Adrenal gland (tissue), 12 donors: Measurements from ENCODE around the gene HNF4A. TPM values are rescaled to one million over a fixed set of nuclear protein-coding genes. Genes with fewer than 3 reads are reported as not detected.

Source experiments
- DNase-seq, 7 donors: peaks; one replicate each; pipeline ENCODE4 v3.0.0-alpha.2; 2019 to 2020
- H3K27ac ChIP-seq, 5 donors: fragments of 200-600 bp; sonication (generic) in 4 of 5; 1 replicate in 3 of 5; 2 replicates in 2 of 5; pipeline versions ENCODE4 v1.5.1 to v1.8.0; 2016 to 2020; ENCODE audit warnings: mild to moderate bottlenecking in 1 of 5
- H3K27me3 ChIP-seq: fragments of 200-600 bp; 2 replicates; pipeline ENCODE4 v1.8.0; 2021
- H3K36me3 ChIP-seq, 2 donors: fragments of 200-600 bp; replicated peaks in 1 of 2; 1 replicate in 1 of 2; 2 replicates in 1 of 2; pipeline versions ENCODE4 v1.5.1 to v1.8.0; 2018 to 2022
- H3K4me1 ChIP-seq, 2 donors: fragments of 200-600 bp; replicated peaks in 1 of 2; 1 replicate in 1 of 2; 2 replicates in 1 of 2; pipeline versions ENCODE4 v1.5.1 to v1.8.0; 2018 to 2021
- H3K4me3 ChIP-seq, 4 donors: fragments of 200-600 bp; sonication (generic) in 3 of 4; one replicate each; pipeline ENCODE4 v1.5.1; 2016 to 2018
- H3K9me3 ChIP-seq, 3 donors: fragments of 200-600 bp; sonication (generic) in 1 of 3; replicated peaks in 1 of 3; 1 replicate in 2 of 3; 2 replicates in 1 of 3; pipeline versions ENCODE4 v1.5.1 to v1.8.0; 2016 to 2021
- CTCF ChIP-seq, 6 experiments: fragments of 450-650 bp in 4 of 6; fragments of 200-600 bp in 2 of 6; sonication (generic) in 1 of 6; IDR thresholded peaks; 1 replicate in 5 of 6; 2 replicates in 1 of 6; pipeline versions ENCODE4 v1.5.1 to v1.8.0; 2016 to 2021; ENCODE audit warnings: antibody characterized with exemption in 6 of 6, mild to moderate bottlenecking in 2 of 6, moderate library complexity in 1 of 6
- POLR2A ChIP-seq, 2 donors: fragments of 450-650 bp; IDR thresholded peaks; one replicate each; pipeline ENCODE4 v1.6.1; 2017; ENCODE audit warnings: antibody characterized with exemption in 2 of 2, mild to moderate bottlenecking in 2 of 2, moderate library complexity in 1 of 2
- WGBS, 4 donors: extraction: QIAGEN DNeasy Blood & Tissue Kit in 2 of 4; methylation state at CpG; one replicate each; pipeline versions ENCODE4 v1.1.5 to v1.1.7; 2013 to 2017; 5-methylcytosine and 5-hydroxymethylcytosine counted together
- intact Hi-C, 2 donors: fragments of 100-400 bp; cut with DNase I; formaldehyde crosslinking; loops; one replicate each; pipeline versions ENCODE4 v1.14.1 to v1.15.0; 2022 to 2023
- polyA plus RNA-seq, 3 donors: library from polyadenylated mRNA; stranded (reverse); fragments of 200-250 nt in 2 of 3; fragments of 350-450 nt in 1 of 3; fragmentation: Illumina TruSeq in 1 of 3; extraction: RNeasy Lipid Tissue Mini Kit (QIAGEN cat#74804) in 1 of 3; gene quantifications; one replicate each; pipeline ENCODE4 v1.2.3, GENCODE V29; 2013 to 2014
- total RNA-seq, 9 donors: library from RNA; depleted of rRNA in 4 of 9; stranded (reverse); fragments of >200 nt in 4 of 9; fragments of 120-200 nt in 1 of 9; fragmentation: NEBNext Ultra II Directional in 1 of 9; extraction: Animal tissue kit (Norgen Biotek cat#: 25700) in 1 of 9; gene quantifications; one replicate each; pipeline versions ENCODE4 v1.1.0 to v1.2.4, GENCODE V29; 2013 to 2023
- donor health status: healthy with polysubstance abuse.
- donor health status: Bipolar disorder and iron deficiency.
- donor health status: DM: yes; HTN: yes; CAD: no.
- donor health status: DM: no; HTN: no; CAD: no.
- donor health status: DM: no; HTN: no; CAD: no.
- donor health status: DM: yes; HTN: yes; CAD: no.

The HNF4A gene
- total and polyA plus RNA-seq, 12 donors: 0.06 to 0.78 (median 0.13) TPM; not detected in 2

DNA sequence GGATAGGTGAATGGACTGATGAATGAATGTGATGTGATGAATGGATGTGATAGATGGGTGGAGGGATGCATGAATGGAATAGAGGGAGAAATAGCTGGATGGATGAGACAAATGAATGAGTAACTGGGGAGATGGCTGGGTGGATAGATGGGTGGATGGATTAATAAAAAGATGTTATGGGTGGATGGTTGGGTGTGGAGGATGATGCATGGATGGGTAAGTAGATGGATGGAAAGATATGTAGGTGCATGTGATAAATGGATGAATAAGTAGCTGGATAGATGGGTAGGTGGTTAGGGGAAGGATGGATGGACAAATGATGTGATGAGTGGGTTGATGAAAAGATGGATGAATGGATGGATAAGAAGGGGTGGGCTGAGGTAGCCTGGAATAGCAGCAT, 4.7 kb downstream of the HNF4A start:
- H3K27ac ChIP-seq: no peak overlapping the region
- peaks cover 0 to 4% of the 10 kb centered on the region in 2 donors for H3K4me1 ChIP-seq
- DNase-seq: no peak
- TF ChIP-seq POLR2A (IDR thresholded peaks at IDR 0.05): no peak
- TF ChIP-seq CTCF (IDR thresholded peaks at IDR 0.05): no peak
- no peaks in the 10 kb centered on the region for H3K27me3 ChIP-seq
- H3K4me3 ChIP-seq: no peak overlapping the region
- H3K36me3 ChIP-seq: no peaks in the 10 kb centered on the region
- intact Hi-C loops: no loop called here
- no peaks in the 10 kb centered on the region for H3K9me3 ChIP-seq

DNA sequence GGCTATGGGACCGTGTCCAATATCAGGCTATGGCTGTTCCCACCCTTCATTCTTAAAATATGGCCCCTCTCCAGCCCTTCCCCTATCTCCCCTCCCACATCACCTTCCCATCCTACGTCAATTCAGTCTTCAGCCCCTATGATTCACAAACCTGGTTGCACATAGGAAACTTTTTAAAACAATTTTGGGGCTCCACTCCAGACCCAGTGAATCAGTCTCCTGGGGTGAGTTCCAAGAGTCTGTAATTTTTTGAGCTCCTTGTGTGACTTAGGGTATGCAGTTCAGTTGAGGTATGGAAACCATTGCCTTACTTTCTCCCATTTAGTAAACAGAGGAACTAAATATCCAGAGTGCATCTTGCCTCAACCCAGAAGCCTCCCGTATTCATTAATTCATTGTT, 5.5 kb downstream of the HNF4A start:
- intact Hi-C loops: no loop called here
- no peak overlapping the region for H3K4me3 ChIP-seq
- 54 to 78% (median 66%) methylated on average over 3 of the region's 3 CpGs for whole genome bisulfite sequencing, 4 donors
- DNase-seq: no peak
- H3K9me3 ChIP-seq: no peaks in the 10 kb centered on the region
- H3K27ac ChIP-seq: no peak overlapping the region
- no peaks in the 10 kb centered on the region for H3K36me3 ChIP-seq
- no peak for TF ChIP-seq POLR2A (IDR thresholded peaks at IDR 0.05)
- TF ChIP-seq CTCF (IDR thresholded peaks at IDR 0.05): no peak
- H3K4me1 ChIP-seq: peaks cover 0 to 4% of the 10 kb centered on the region in 2 donors
- no peaks in the 10 kb centered on the region for H3K27me3 ChIP-seq

GRCh38 chr20:44362466-44362940, 7.0 kb downstream of the HNF4A start:
- no peak for DNase-seq
- TF ChIP-seq POLR2A (IDR thresholded peaks at IDR 0.05) (no peak), CTCF (IDR thresholded peaks at IDR 0.05) (no peak)
- Histone ChIP-seq H3K4me3 (no peak overlapping the region), H3K4me1 (no peaks in the 10 kb centered on the region), H3K36me3 (no peaks in the 10 kb centered on the region), H3K9me3 (no peaks in the 10 kb centered on the region), H3K27ac (no peak overlapping the region), H3K27me3 (no peaks in the 10 kb centered on the region)
- WGBS, 4 donors: 50 to 66% (median 63%) methylated on average over 4 of the region's 4 CpGs
- intact Hi-C loops: no loop called here

DNA sequence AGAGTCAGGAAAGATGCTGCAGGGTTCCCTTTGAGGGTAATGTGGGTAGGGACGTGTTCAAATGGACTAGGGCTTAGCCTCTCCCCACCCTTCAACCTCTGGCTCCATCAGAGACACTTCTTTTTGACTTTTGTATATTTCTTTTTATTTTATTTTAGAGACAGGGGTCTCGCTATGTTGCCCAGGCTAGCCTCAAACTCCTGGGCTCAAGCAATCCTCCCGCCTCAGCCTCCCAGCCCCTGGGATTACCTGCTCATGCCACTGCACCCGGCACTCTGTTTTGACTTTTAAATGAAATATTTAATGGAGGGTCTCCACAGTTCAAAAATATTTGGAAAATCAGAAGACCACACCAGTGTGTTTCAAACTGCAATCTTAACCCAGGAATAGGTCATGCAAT, 8.6 kb downstream of the HNF4A start:
- H3K4me3 ChIP-seq: no peak overlapping the region
- H3K27ac ChIP-seq: no peak overlapping the region
- WGBS, 4 donors: 79 to 86% (median 82%) methylated on average over 4 of the region's 4 CpGs
- no peaks in the 10 kb centered on the region for H3K4me1 ChIP-seq
- no peaks in the 10 kb centered on the region for H3K36me3 ChIP-seq
- no peaks in the 10 kb centered on the region for H3K27me3 ChIP-seq
- TF ChIP-seq POLR2A (IDR thresholded peaks at IDR 0.05): no peak
- TF ChIP-seq CTCF (IDR thresholded peaks at IDR 0.05): no peak
- intact Hi-C loops: no loop called here
- H3K9me3 ChIP-seq: no peaks in the 10 kb centered on the region
- DNase-seq: no peak
